DND-41 (cell line): ENCODE measurements around the gene P2RY11.

ENCODE experiments used
- EZH2 ChIP-seq: IDR thresholded peaks from 3 replicates; pipeline ENCODE4 v1.6.1; 2012; ENCODE audit warnings: borderline replicate concordance, low read depth, mild to moderate bottlenecking, moderate library complexity, low read length, inconsistent platforms; ENCODE audit not compliant: severe bottlenecking
- TF ChIP-seq, protein P1 (sequence below): IDR thresholded peaks from 2 replicates; pipeline ENCODE4 v1.5.1; 2012; ENCODE audit warnings: borderline replicate concordance, low read length, moderate library complexity, mild to moderate bottlenecking; ENCODE audit not compliant: poor library complexity, severe bottlenecking; ENCODE audit errors: extremely low read depth

DNA sequence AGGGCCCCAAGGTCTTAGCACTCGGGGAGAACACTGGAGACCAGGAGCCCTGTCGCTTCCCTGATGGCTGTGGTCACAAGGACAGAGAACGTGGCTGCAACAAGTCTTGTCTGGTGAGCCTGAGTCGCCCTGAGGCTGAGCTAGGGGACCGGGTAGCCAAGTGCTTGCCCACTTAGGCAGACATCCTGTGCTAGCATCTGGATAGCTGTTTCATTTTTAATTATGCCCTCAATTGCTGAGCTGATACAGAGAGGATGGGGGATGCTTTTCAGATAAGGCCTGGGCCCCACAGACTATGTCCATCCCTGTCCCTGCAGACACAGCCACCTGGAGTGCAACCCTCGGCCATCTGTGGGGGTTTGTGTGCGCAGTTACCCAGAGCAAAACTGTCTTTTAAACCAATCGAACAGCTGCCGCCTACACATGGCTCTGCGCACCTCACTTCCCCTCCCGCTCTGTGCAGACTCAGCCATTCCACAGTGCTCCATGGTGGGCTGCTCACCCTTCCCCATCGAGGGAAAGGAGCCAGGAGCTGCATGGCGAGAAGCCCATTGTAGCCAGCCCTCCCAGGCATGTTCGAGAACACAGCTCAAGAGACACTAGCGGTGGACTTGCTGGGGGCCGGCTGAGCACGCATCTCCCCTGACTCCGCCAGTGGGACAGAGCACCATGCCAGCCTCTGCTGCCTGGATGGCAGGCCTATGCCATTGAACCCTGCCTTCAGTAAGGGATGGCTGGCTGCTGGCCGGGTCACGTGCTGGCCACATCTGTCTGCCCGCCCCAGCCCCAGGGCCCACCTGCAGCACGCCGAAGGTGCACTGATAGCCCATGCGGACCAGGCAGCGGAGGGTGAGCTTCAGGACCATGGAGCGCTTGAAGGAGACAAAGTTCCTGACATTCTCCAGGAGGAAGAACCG lies 27.6 kb downstream of the P2RY11 start:
- no peak for TF ChIP-seq EZH2
- TF ChIP-seq, protein P1, sequence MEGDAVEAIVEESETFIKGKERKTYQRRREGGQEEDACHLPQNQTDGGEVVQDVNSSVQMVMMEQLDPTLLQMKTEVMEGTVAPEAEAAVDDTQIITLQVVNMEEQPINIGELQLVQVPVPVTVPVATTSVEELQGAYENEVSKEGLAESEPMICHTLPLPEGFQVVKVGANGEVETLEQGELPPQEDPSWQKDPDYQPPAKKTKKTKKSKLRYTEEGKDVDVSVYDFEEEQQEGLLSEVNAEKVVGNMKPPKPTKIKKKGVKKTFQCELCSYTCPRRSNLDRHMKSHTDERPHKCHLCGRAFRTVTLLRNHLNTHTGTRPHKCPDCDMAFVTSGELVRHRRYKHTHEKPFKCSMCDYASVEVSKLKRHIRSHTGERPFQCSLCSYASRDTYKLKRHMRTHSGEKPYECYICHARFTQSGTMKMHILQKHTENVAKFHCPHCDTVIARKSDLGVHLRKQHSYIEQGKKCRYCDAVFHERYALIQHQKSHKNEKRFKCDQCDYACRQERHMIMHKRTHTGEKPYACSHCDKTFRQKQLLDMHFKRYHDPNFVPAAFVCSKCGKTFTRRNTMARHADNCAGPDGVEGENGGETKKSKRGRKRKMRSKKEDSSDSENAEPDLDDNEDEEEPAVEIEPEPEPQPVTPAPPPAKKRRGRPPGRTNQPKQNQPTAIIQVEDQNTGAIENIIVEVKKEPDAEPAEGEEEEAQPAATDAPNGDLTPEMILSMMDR, result no peak
